GM18511 (cell line): ENCODE data around the gene RADIL.

Experiments
- ATAC-seq: cut with Tn5 transposase; IDR thresholded peaks from one replicate; pipeline ENCODE4 v1.9.1; 2021; ENCODE audit warnings: mild to moderate bottlenecking, moderate library complexity; ENCODE audit not compliant: unreplicated experiment

The RADIL gene

DNA sequence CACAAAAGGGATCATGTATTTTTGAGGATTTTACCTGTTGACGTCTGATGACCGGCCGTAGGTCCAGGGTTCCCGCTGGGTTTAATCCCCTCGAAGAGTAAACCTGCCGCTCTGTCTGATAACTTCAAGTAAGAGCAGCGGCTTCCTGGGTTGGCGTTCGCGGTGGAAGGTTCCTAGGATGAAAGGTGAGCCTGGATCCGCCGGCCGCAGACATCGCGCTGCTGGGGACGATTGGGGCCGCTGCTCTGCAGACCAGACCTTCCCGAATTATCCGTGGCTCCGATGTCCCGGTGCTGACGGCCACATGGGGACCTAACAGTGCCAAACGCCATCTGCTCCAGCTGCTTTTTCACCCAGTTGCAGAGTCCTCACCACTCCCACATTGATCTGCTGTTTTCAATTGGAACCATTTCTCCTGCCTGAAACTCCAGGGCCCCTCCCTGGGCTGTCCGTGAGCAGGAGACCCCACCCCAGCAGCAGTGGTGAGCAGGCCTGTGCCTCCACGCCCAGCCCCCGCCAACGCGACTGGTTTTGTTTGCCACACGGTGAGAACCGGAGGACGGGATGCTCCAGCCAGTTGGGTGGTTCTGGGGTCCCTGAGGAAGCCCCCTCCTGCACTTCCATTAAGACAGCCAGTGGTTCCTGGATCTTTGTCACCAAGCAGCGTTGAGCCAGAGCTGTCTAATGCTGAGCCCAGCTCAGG, 120.3 kb downstream of the RADIL start:
- ATAC-seq: no peak

DNA sequence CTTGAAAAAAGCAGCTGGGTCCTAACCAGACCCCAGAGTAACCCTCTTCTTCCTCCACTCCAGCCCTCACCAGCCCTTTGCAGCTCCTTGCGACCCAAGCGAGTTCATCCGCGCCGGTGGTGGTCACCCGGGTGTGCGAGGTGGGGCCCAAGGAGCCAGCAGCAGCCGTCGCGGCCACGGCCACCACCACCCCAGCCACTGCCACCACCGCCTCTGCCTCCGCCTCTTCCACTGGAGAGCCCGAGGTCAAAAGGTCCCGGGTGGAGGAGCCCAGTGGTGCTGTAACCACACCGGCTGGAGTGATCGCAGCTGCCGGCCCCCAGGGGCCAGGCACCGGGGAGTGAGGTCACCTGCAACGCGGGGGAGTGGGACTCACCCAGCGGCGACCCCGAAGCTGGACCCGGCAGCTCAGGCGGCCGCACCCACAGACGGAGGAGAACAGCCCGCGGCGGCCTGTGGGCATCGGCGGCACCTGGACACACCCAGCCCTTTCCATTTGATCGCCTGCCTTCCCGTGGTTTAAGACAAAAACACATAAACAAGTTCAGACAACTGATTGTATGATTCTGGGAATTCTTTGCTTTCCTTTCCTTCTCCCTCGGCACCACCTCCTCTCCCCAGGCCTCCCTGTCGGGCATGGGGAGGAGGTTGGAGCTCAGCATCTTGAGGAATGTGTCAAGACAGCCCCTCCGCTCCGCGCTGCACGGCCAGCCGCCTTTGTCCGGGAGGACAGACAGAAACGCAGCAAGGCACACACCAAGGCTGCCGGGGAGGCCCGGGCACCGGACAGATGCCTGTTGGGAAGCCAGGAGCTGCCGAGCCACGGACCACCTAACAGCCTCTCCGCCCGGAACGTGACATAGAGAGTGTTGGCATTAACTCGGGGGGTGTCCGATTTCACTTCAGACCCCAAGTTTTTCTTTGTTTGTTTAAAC, 121.1 kb downstream of the RADIL start:
- no peak for ATAC-seq

DNA sequence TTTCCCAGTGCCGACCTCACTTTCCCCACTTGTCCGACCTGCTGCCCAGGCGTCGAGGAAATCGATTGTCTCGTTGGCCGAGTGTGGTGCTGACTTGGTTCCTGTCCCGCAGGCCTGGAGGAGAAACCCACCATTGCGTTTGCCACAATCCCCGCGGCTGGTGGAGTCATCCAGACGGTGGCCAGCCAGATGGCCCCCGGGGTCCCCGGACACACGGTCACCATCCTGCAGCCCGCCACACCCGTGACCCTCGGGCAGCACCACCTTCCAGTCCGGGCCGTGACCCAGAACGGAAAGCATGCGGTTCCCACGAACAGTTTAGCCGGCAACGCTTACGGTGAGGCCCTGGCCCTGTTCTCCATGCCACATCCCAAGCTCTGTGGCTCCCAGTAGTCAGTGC, 122.6 kb downstream of the RADIL start:
- ATAC-seq: no peak

DNA sequence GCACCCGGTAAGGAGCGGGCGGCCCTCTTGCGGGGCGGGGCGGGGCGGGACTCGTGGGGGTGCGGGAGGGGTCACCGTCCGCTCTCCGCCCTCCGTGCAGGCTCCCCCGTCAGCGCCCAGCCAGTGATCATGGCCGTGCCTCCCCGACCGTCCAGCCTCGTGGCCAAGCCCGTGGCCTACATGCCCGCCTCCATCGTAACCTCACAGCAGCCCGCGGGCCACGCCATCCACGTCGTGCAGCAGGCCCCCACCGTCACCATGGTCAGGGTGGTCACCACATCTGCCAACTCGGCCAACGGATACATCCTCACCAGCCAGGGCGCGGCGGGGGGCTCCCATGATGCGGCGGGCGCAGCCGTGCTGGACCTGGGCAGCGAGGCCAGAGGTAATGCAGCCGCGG, 124.3 kb downstream of the RADIL start:
- no peak for ATAC-seq

DNA sequence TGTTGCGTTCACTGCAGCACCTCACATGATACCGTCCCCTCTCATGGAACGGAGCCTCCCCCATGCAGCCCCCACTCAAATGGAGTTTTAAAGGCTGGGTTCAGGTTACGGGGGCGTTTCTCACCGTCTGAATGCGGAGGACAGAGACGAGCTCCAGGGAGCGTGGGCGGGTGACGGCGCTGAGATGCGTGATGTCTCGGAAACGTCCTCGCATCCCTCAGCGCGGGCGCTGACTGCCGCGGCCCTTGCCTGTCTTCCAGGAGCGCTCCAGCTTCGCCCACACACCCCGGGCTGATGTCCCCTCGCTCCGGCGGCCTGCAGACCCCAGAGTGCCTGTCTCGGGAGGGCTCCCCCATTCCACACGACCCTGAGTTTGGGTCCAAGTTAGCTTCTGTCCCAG, 124.7 kb downstream of the RADIL start:
- ATAC-seq: no peak

DNA sequence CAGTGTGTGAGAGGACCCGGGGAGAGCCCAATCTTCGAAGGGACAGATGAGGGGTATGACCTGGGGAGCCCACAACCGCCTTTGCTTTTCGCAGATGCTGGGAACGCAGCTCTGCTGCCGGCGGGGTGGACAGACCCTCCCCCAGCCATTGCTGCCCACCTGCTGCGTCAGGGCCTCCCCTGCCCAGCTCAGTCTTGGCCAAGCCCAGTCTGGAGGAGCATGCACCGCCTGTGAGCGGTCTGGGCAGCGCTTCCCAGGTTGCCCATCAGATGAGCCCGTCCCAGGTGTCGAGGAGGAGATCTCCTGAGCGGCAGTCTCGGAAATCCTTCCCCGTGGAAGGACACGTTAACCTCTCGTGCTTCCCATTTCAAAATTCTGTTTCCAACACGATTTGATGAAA, 125.4 kb downstream of the RADIL start:
- ATAC-seq: no peak

DNA sequence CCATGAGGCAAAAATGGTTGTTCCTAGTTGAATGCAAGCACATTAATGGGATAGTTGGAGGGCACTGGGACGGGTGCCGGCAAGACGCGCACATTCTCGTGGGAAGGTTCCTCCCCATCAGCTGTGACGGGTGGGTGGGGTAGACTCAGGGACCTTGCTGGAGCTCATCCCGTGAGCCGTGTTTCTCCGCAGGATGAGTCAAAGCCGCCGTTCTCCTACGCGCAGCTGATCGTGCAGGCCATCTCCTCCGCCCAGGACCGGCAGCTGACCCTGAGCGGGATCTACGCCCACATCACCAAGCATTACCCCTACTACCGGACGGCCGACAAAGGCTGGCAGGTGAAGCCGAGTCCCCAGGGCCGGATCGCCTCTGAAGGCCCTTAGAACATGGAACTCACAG, 128.5 kb downstream of the RADIL start:
- no peak for ATAC-seq

DNA sequence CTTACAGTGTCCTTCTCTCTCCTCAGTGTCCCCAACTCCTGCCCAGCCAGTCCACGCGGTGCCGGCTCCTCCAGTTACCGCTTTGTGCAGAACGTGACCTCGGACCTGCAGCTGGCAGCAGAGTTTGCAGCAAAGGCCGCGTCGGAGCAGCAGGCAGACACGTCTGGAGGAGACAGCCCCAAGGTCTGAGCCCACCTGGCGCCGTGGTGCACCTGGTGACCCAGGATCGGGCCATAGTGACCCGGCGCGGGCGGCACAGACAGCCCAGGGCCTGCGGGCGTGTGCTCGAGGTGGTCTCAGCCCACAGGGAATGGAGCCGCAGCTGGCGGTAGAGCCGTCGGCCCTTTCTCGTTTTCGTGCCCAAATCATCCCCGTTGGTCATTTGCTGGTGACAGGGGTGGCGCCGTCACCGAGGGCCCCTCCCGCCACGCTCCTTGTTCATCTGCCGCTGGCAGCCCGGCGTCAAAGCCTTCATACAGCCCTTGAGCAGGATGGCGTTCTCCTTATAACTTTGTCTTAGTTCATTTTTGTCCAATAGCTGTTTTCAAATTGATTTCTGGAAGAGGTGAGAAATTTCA, 129.0 kb downstream of the RADIL start:
- ATAC-seq: no peak

DNA sequence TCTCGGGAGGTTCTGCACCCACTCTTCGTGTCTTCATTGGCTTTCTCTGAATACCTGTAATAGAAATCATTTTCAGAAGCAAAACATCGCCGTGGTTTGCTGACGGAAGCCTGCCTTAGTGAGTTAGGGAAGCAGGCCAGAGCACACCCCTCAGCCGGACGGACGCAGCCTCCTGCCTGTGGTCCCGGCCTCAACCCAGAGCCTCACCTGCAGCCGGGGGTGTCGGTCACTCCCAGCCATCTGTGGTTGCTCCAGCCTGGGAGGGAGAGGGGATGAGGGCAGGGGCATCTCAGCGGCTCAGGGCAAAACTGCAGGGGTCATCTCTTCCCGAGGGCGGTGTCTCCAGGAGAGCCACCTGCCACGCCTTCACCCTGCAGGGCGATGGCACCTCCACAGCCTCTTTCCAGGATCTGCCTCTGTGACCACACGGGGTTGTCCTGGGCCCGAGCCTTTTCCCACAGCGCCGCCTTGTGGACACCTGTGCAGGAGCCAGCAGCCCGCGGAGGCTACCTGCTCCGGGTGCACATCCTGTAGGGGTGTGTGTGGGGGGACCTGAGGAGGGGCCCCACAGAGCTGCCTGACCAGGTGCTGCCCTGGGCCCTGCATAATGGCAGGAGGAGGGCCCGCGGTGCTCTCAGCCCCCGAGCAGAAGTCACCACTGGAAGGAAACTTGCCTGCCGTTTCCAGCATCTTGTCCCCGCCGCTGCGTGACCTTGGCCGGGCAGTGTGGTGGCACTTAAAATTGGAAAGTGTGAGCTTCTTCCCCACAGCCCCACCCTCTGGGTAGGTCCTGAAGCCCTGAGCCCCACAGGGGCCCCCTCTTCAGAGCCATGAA, 129.7 kb downstream of the RADIL start:
- ATAC-seq: peak; percentile 93

DNA sequence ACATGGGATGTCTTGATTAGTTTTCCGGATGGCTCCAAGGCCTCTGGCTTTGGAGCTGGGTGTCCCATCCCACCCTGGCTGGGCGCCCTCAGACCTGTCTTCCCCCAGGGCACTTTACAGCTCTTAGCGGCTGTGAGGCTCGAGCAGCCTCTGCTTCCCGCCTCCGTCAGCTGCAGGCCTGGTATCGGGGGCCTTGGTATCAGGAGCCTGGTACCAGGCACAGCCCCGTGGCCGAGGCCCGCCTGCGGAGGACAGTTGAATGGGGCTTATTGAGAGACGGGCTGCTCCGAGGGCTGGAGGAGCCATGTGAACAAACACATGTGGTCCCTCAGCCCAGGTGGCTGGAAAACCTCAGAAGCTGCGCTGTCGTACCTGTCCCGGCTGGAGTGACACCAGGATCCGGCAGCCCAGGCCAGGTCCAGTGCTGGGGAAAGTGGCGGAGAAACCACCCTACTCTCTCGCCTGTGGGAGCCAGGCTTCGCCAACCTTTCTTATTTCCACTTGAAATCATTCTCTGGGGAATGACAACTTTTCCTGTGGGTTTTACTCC, 132.0 kb downstream of the RADIL start:
- no peak for ATAC-seq

DNA sequence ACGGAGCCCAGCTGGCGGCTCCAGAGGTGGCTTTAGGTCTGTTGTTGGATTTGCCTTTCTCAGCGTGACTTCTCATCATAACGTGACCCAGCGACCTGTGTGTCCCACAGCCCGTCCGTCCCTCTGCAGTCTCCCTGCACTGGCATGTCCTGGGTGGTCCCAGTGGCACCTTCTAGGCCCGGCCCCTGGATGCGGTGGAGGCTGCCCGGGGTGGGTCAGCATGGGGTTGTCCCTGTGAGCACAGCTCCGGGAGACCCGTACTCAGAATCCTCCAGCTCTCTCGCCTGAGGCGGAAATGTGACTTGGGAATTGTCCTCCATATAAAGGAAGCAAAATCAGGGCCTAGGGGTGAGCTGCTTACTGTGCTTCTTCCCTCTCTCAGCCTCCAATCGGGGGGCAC, 133.7 kb downstream of the RADIL start:
- no peak for ATAC-seq

DNA sequence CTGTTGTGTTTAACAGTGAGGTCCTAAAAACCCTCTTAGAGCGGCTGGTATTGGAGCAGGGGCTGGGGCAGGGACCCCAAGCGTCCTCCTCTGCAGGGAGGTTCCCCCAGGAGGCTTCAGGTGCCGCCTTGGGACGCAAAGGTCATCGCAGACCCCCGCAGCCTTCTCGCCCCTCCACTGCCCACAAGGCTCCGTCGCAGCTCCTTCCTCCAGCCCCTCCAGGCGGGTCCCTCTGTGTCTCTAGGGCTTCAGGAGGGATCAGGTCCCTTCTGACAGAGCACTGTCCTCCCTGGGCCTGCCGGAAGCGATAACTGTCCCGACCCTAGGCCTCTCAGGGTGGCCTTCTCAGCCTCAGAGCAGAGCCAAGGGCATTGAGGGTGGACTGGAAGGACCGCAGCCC, 134.2 kb downstream of the RADIL start:
- no peak for ATAC-seq
